HG03571 (cell line): ENCODE measurements around the gene ZMYM5.
A peak's percentile ranks its signal among the peaks of the same experiment; 100 is the strongest.
"Not testable (repeated sequence)": the region's sequence is repeated elsewhere in the genome, so short reads cannot be mapped to it uniquely, and the experiment has no call there.

Source experiments
- ATAC-seq: cut with Tn5 transposase; IDR thresholded peaks from one replicate; pipeline ENCODE4 v1.9.1; 2021; ENCODE audit not compliant: unreplicated experiment

Gene ZMYM5

GRCh38 chr13:19863323-19864023 lies at the start of gene ZMYM5:
Gene ZMYM5 (minus strand): TSS chr13:19863649. CDS start chr13:19852180, 11,469 bp downstream.
- ATAC-seq, result peak; percentile 80

GRCh38 chr13:19910336-19911072 lies 47.1 kb upstream of the ZMYM5 start:
- no peak for ATAC-seq

GRCh38 chr13:19908350-19908986 lies 45.0 kb upstream of the ZMYM5 start:
- no peak for ATAC-seq

GRCh38 chr13:19905487-19906195 lies 42.2 kb upstream of the ZMYM5 start:
- not testable (repeated sequence) for ATAC-seq

- no peak for ATAC-seq
Measured at GRCh38 chr13:19890030-19890429, 26.6 kb upstream of the ZMYM5 start.

- no peak for ATAC-seq
Measured at GRCh38 chr13:19888799-19889198, 25.4 kb upstream of the ZMYM5 start.

- ATAC-seq, result no peak
Measured at GRCh38 chr13:19882231-19882630, 18.8 kb upstream of the ZMYM5 start.

GRCh38 chr13:19881641-19882040 lies 18.2 kb upstream of the ZMYM5 start:
- ATAC-seq, result no peak

GRCh38 chr13:19864746-19865309 lies 1.4 kb upstream of the ZMYM5 start:
- peak; percentile 7 for ATAC-seq

- peak; percentile 31 for ATAC-seq
Measured at GRCh38 chr13:19864024-19864745, 736 bp upstream of the ZMYM5 start.

- peak; percentile 1 for ATAC-seq
Measured at GRCh38 chr13:19862481-19863313, 752 bp downstream of the ZMYM5 start.

GRCh38 chr13:19861762-19862161 lies 1.7 kb downstream of the ZMYM5 start:
- no peak for ATAC-seq

- no peak for ATAC-seq
Measured at GRCh38 chr13:19860884-19861655, 2.4 kb downstream of the ZMYM5 start.

- ATAC-seq, result not testable (repeated sequence)
Measured at GRCh38 chr13:19857637-19858036, 5.8 kb downstream of the ZMYM5 start.

GRCh38 chr13:19852766-19853165 lies 10.7 kb downstream of the ZMYM5 start:
- ATAC-seq, result no peak

- no peak for ATAC-seq
Measured at GRCh38 chr13:19845758-19846157, 17.7 kb downstream of the ZMYM5 start.

GRCh38 chr13:19838865-19839275 lies 24.6 kb downstream of the ZMYM5 start:
- no peak for ATAC-seq

- no peak for ATAC-seq
Measured at GRCh38 chr13:19836472-19836871, 27.0 kb downstream of the ZMYM5 start.

GRCh38 chr13:19834704-19835103 lies 28.7 kb downstream of the ZMYM5 start:
- no peak for ATAC-seq
